HUES64 (cell line): ENCODE results near the gene MARCHF11. TPM values are rescaled to one million over a fixed set of nuclear protein-coding genes. Genes with fewer than 3 reads are reported as not detected.

Experiments
- H3K27ac ChIP-seq: 2 replicates; pipeline ENCODE4 v1.7.0; 2013; ENCODE audit warnings: low read depth, low read length, inconsistent platforms
- H3K27me3 ChIP-seq: 2 replicates; pipeline ENCODE4 v1.6.1; 2013; ENCODE audit warnings: mild to moderate bottlenecking, low read length; ENCODE audit not compliant: insufficient read depth
- H3K36me3 ChIP-seq: 2 replicates; pipeline ENCODE4 v1.6.1; 2013; ENCODE audit warnings: mild to moderate bottlenecking, low read length; ENCODE audit not compliant: insufficient read depth
- H3K4me1 ChIP-seq: 2 replicates; pipeline ENCODE4 v1.6.1; 2013; ENCODE audit warnings: mild to moderate bottlenecking, low read length, moderate library complexity; ENCODE audit not compliant: insufficient read depth
- H3K4me3 ChIP-seq: 2 replicates; pipeline ENCODE4 v1.5.1; 2013; ENCODE audit warnings: mild to moderate bottlenecking, low read length, moderate library complexity
- H3K9ac ChIP-seq: 2 replicates; pipeline ENCODE4 v1.6.1; 2013; ENCODE audit warnings: mild to moderate bottlenecking, low read depth, low read length
- H3K9me3 ChIP-seq: 2 replicates; pipeline ENCODE4 v1.6.1; 2013; ENCODE audit warnings: low read depth, low read length; ENCODE audit not compliant: insufficient read depth
- WGBS: fragments of 150-250, 120-280 bp; methylation state at CpG from one replicate; pipeline ENCODE4 v1.1.7; 2013; ENCODE audit warnings: missing lambda C conversion rate; 5-methylcytosine and 5-hydroxymethylcytosine counted together
- polyA plus RNA-seq, 2 experiments: library from polyadenylated mRNA; stranded (reverse); fragments of 50-300 nt; gene quantifications; one replicate each; pipeline ENCODE4 v1.2.3, GENCODE V29; 2013

The MARCHF11 gene
- polyA plus RNA-seq (2013, experiment 1 of 2): 0.65 TPM
- 1.3 TPM for polyA plus RNA-seq (2013, experiment 2 of 2)

- Histone ChIP-seq H3K4me1 (no peaks in the 10 kb centered on the region), H3K36me3 (no peaks in the 10 kb centered on the region), H3K27me3 (peaks cover 64% of the 10 kb centered on the region), H3K9me3 (no peaks in the 10 kb centered on the region), H3K4me3 (peak within 1 kb of the TSS; percentile 60), H3K9ac (no peak within 1 kb of the TSS; the same call in 1 of the 2 replicates), H3K27ac (no peak within 1 kb of the TSS; the same call in 1 of the 2 replicates)
- under 1% methylated on average over 59 of the region's 59 CpGs for WGBS
Observed at GRCh38 chr5:16179511-16179935, at the start of gene MARCHF11. MARCHF11 (minus strand) TSS chr5:16179791; CDS start chr5:16179575, 216 bp downstream.

DNA sequence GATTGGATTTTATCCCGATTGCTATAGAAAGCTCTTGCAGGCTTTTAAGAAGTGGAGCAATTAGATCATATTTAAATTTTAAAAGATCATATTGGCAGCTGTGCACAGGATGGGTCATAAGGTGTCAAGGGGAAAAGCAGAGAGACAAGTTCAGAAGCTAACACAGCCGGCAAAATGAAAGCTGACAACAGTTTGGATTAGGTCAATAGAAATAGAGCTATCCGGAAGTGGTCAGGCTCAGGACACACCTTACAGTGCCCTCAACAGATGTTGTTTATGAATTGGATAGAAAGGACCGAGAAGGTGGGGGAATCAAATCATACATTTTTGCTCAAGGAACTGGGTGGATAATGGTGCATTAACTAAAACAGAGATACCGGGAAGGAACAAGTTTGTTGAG, 46.3 kb upstream of the MARCHF11 start:
- no peaks in the 10 kb centered on the region for H3K36me3 ChIP-seq
- H3K9ac ChIP-seq: no peak overlapping the region
- H3K9me3 ChIP-seq: no peaks in the 10 kb centered on the region
- H3K4me1 ChIP-seq: peaks cover 5% of the 10 kb centered on the region; the same call in 1 of the 2 replicates
- no peaks in the 10 kb centered on the region for H3K27me3 ChIP-seq
- H3K27ac ChIP-seq: no peak overlapping the region
- whole genome bisulfite sequencing: 94% methylated on average over 5 of the region's 5 CpGs
- no peak overlapping the region for H3K4me3 ChIP-seq

DNA sequence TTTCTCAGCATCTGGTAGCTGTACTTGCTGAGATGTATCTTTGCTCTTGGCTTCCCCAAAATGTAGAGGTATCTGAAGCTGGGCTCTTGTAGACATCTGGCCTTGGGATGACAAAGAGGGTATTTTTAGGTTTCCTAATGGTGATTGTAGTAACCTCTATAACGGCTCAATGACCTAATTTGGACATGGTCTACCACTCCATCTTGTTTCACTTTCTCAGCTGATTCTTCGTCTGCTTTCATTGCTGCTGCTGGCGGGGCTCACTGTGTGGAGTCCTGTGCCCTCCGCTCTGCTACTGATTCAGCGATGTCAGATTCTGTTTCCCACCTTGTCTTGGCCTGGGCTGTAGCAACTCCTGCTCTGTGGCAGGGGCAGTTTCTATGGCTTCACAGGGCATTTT, 12.7 kb upstream of the MARCHF11 start:
- H3K27ac ChIP-seq: no peak overlapping the region
- H3K9me3 ChIP-seq: 0 out of 2 replicates have a peak, but pooled peaks cover 2% of the 10 kb centered on the region
- H3K9ac ChIP-seq: no peak overlapping the region
- no peaks in the 10 kb centered on the region for H3K36me3 ChIP-seq
- H3K4me1 ChIP-seq: no peaks in the 10 kb centered on the region
- H3K27me3 ChIP-seq: no peaks in the 10 kb centered on the region
- H3K4me3 ChIP-seq: no peak overlapping the region
- 81% methylated on average over 5 of the region's 5 CpGs for WGBS

DNA sequence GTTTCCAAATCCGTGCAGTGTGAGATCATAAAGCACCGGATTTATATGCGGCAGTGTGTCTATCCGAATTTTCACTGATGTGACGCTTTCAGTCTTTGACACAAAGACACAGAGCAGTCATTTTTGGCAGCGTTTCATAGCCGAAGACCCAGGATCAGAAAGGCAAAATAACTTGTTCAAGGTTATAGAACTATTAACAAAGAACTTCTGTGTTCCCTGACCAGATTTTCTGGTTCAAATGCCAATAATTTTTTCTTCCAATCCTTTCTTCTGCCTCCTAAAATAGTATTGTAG, 1.1 kb upstream of the MARCHF11 start:
- peak overlapping the region; percentile 60 for H3K4me3 ChIP-seq

GRCh38 chr5:16179936-16180788, 571 bp upstream of the MARCHF11 start:
- Histone ChIP-seq H3K4me3 (peak overlapping the region; percentile 60), H3K36me3 (no peaks in the 10 kb centered on the region), H3K9me3 (no peaks in the 10 kb centered on the region), H3K27me3 (peaks cover 64% of the 10 kb centered on the region), H3K27ac (no peak overlapping the region), H3K4me1 (no peaks in the 10 kb centered on the region), H3K9ac (no peak overlapping the region; the same call in 1 of the 2 replicates)
- 2% methylated on average over 63 of the region's 63 CpGs for WGBS

More for the DNA sequence above, 1.1 kb upstream of the MARCHF11 start:
- no peaks in the 10 kb centered on the region for H3K36me3 ChIP-seq
- H3K9ac ChIP-seq: no peak overlapping the region
- H3K9me3 ChIP-seq: no peaks in the 10 kb centered on the region
- no peak overlapping the region for H3K27ac ChIP-seq
- peaks cover 66% of the 10 kb centered on the region for H3K27me3 ChIP-seq
- 61% methylated on average over 7 of the region's 7 CpGs for WGBS
- no peaks in the 10 kb centered on the region for H3K4me1 ChIP-seq

DNA sequence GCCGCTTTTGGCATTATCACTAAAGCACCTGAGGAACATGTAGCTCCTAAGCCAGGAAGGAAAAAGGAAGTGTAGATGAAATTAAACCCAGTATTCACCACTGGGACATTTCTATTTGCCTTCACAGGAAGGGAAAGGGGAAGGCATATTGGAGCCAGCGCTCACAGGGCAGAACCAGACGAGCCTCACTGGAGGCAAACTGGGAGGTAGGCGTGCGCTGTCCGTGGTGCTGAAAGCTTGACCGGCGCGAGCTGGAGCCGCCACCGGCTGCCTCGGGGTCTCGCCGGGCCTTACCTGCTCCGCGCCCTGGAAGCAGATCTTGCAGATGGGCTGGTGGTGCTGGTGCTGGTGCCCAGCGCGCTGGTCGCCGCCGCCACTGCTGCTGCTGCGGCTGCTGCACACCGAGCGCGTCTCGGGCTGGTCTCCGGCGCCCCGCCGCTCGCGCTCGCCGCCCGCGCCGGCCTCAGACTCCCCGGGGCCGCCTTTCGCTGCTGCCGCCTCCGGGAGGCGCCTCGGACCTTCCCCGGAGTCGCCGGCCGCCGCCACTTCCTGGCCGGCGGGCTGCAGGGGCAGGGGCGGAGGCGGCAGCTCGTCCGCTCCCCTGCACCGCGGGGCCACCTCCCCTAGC, 732 bp downstream of the MARCHF11 start:
- Histone ChIP-seq H3K4me1 (no peaks in the 10 kb centered on the region), H3K9me3 (no peaks in the 10 kb centered on the region), H3K36me3 (no peaks in the 10 kb centered on the region), H3K9ac (no peak overlapping the region), H3K4me3 (peak overlapping the region; percentile 60), H3K27me3 (peaks cover 61% of the 10 kb centered on the region), H3K27ac (no peak overlapping the region; the same call in 1 of the 2 replicates)
- 2% methylated on average over 57 of the region's 57 CpGs for WGBS

- H3K9me3 ChIP-seq: no peaks in the 10 kb centered on the region
- no peaks in the 10 kb centered on the region for H3K36me3 ChIP-seq
- 90% methylated on average over 2 of the region's 2 CpGs for WGBS
- no peak overlapping the region for H3K9ac ChIP-seq
- H3K4me1 ChIP-seq: no peaks in the 10 kb centered on the region
- no peak overlapping the region for H3K27ac ChIP-seq
- H3K4me3 ChIP-seq: no peak overlapping the region
- H3K27me3 ChIP-seq: no peaks in the 10 kb centered on the region
Observed at GRCh38 chr5:16169550-16169949, 10.0 kb downstream of the MARCHF11 start.

GRCh38 chr5:16160706-16161105, 18.9 kb downstream of the MARCHF11 start:
- Histone ChIP-seq H3K27ac (no peak overlapping the region), H3K4me1 (no peaks in the 10 kb centered on the region), H3K9me3 (no peaks in the 10 kb centered on the region), H3K27me3 (no peaks in the 10 kb centered on the region), H3K4me3 (no peak overlapping the region), H3K9ac (no peak overlapping the region), H3K36me3 (no peaks in the 10 kb centered on the region)
- 0% methylated on average over 4 of the region's 5 CpGs for WGBS

GRCh38 chr5:16159636-16160035, 20.0 kb downstream of the MARCHF11 start:
- H3K27me3 ChIP-seq: no peaks in the 10 kb centered on the region
- H3K9ac ChIP-seq: no peak overlapping the region
- H3K27ac ChIP-seq: no peak overlapping the region
- no peaks in the 10 kb centered on the region for H3K9me3 ChIP-seq
- no peaks in the 10 kb centered on the region for H3K36me3 ChIP-seq
- 91% methylated on average over 2 of the region's 2 CpGs for WGBS
- H3K4me1 ChIP-seq: no peaks in the 10 kb centered on the region
- H3K4me3 ChIP-seq: no peak overlapping the region

- no peaks in the 10 kb centered on the region for H3K36me3 ChIP-seq
- no peak overlapping the region for H3K9ac ChIP-seq
- H3K4me1 ChIP-seq: no peaks in the 10 kb centered on the region
- H3K9me3 ChIP-seq: no peaks in the 10 kb centered on the region; the same call in 1 of the 2 replicates
- no peaks in the 10 kb centered on the region for H3K27me3 ChIP-seq
- 94% methylated on average over 1 of the region's 1 CpG for WGBS
- no peak overlapping the region for H3K27ac ChIP-seq
- H3K4me3 ChIP-seq: no peak overlapping the region
Observed at GRCh38 chr5:16156152-16156551, 23.4 kb downstream of the MARCHF11 start.
